OCI-LY7 (cell line): Measurements from ENCODE around the gene DENND5B. TPM values are rescaled to one million over a fixed set of nuclear protein-coding genes. Genes with fewer than 3 reads are reported as not detected.

Source experiments
- BruUV-seq: library from RNA; stranded (reverse); fragments of 400-500 nt; replicated peaks from 2 replicates; lab custom pipeline; 2021; lab: Mats Ljungman, UMichigan
- CTCF ChIA-PET: fragments of 300-600 bp; sonication (Branson Sonifier 250); formaldehyde crosslinking; loops from one replicate; lab custom pipeline; 2022; ENCODE audit warnings: antibody characterized with exemption; ENCODE audit not compliant: unreplicated experiment; lab: Charles Lee
- POLR2A ChIA-PET: fragments of 300-600 bp; sonication (Branson Sonifier 250); formaldehyde crosslinking; loops from one replicate; lab custom pipeline; 2022; ENCODE audit warnings: antibody characterized with exemption; lab: Charles Lee
- DNase-seq: peaks from one replicate; pipeline ENCODE4 v3.0.0-alpha.2; 2015; ENCODE audit warnings: low spot score
- H2AFZ ChIP-seq: fragments of 200-600 bp; sonication (generic), shearing (Covaris generic); 2 replicates; pipeline ENCODE4 v1.6.1; 2014; ENCODE audit warnings: mild to moderate bottlenecking, antibody characterized with exemption, low read length, moderate library complexity
- H3K27ac ChIP-seq: fragments of 200-600 bp; sonication (generic); 2 replicates; pipeline ENCODE4 v1.5.1; 2014; ENCODE audit warnings: mixed run types, low read depth, mild to moderate bottlenecking, moderate library complexity, low read length, inconsistent platforms; ENCODE audit not compliant: poor library complexity, severe bottlenecking
- H3K36me3 ChIP-seq: fragments of 200-600 bp; sonication (generic); 2 replicates; pipeline ENCODE4 v1.6.1; 2014; ENCODE audit warnings: mild to moderate bottlenecking, antibody characterized with exemption, low read length, moderate library complexity, mixed read lengths; ENCODE audit not compliant: insufficient read depth
- H3K4me1 ChIP-seq: fragments of 200-600 bp; sonication (generic); 2 replicates; pipeline ENCODE4 v1.5.1; 2014; ENCODE audit warnings: mild to moderate bottlenecking, low read length; ENCODE audit not compliant: insufficient read depth, poor library complexity, severe bottlenecking
- H3K4me2 ChIP-seq: fragments of 200-600 bp; sonication (generic); 2 replicates; pipeline ENCODE4 v1.6.1; 2014; ENCODE audit warnings: mild to moderate bottlenecking, low read length
- H3K4me3 ChIP-seq: fragments of 200-600 bp; sonication (generic); 2 replicates; pipeline ENCODE4 v1.5.1; 2014; ENCODE audit warnings: mild to moderate bottlenecking, low read depth, low read length; ENCODE audit not compliant: poor library complexity, severe bottlenecking
- H3K79me2 ChIP-seq: fragments of 200-600 bp; sonication (generic); 2 replicates; pipeline ENCODE4 v1.6.1; 2016; ENCODE audit warnings: low read depth, mild to moderate bottlenecking, low read length, moderate library complexity, mixed read lengths; ENCODE audit not compliant: insufficient read depth
- H3K9me2 ChIP-seq: fragments of 200-600 bp; sonication (generic); 2 replicates; pipeline ENCODE4 v1.6.1; 2016; ENCODE audit warnings: mild to moderate bottlenecking, low read length, mixed read lengths; ENCODE audit not compliant: insufficient read depth
- H3K9me3 ChIP-seq: fragments of 200-600 bp; sonication (generic); 2 replicates; pipeline ENCODE4 v1.6.1; 2014; ENCODE audit warnings: mild to moderate bottlenecking, mixed run types, low read length, mixed read lengths
- H4K20me1 ChIP-seq: fragments of 200-600 bp; sonication (generic); 2 replicates; pipeline ENCODE4 v1.6.1; 2014; ENCODE audit warnings: mild to moderate bottlenecking, antibody characterized with exemption, low read length, moderate library complexity, mixed read lengths; ENCODE audit not compliant: insufficient read depth
- CTCF ChIP-seq: fragments of 200-600 bp; sonication (generic); conservative IDR thresholded peaks from 2 replicates; pipeline ENCODE4 v1.5.1; 2014; ENCODE audit warnings: mild to moderate bottlenecking, antibody characterized with exemption, low read length, moderate library complexity, mixed read lengths
- EZH2phosphoT487 ChIP-seq: fragments of 200-600 bp; sonication (generic); IDR thresholded peaks from 2 replicates; pipeline ENCODE4 v1.6.1; 2018; ENCODE audit warnings: low read depth, borderline replicate concordance, mild to moderate bottlenecking, mixed run types, antibody characterized with exemption, low read length, moderate library complexity, mixed read lengths
- intact Hi-C: fragments of 100-400 bp; cut with micrococcal nuclease; formaldehyde crosslinking; loops from one replicate; pipeline ENCODE4 v1.10.0; 2022; ENCODE audit not compliant: unreplicated experiment
- total RNA-seq, 2 experiments: library from RNA; depleted of rRNA in 1 of 2; stranded (reverse); fragments of >200 nt in 1 of 2; shearing (Covaris generic) in 1 of 2; gene quantifications; 2 replicates each; pipeline ENCODE4 v1.2.3, GENCODE V29; 2014 to 2022

The DENND5B gene
- total RNA-seq, 2 experiments from 2014 or later, result 23.1 to 38.9 TPM

GRCh38 chr12:31588976-31589375, 2.0 kb downstream of the DENND5B start:
- peaks cover 62% of the 10 kb centered on the region for H3K4me1 ChIP-seq
- peaks cover 37% of the 10 kb centered on the region for H3K36me3 ChIP-seq
- TF ChIP-seq CTCF, result no peak
- TF ChIP-seq EZH2phosphoT487, result no peak
- H3K79me2 ChIP-seq, result peaks cover 63% of the 10 kb centered on the region
- no peak overlapping the region for H2AFZ ChIP-seq
- H3K27ac ChIP-seq, result peak overlapping the region; percentile 72
- H3K9me3 ChIP-seq, result peaks cover 23% of the 10 kb centered on the region; the same call in 1 of the 2 replicates
- ChIA-PET POLR2A (interaction anchor here (1.4 to 4.0 kb wide), 2 partner anchors 8 to 11 kb away, joined by 4 to 13 read pairs; no protein-coding TSS in a partner anchor), CTCF (no interaction called here)
- H4K20me1 ChIP-seq, result no peaks in the 10 kb centered on the region
- DNase-seq, result no peak
- no peaks in the 10 kb centered on the region for H3K9me2 ChIP-seq
- BruUV-seq, result TSS peak; percentile 59
- intact Hi-C loops, result loop anchor here (1.0 to 5.0 kb wide), 4 partner anchors 14 to 267 kb away; no protein-coding TSS in a partner anchor
- H3K4me3 ChIP-seq, result peak overlapping the region; percentile 89
- peak overlapping the region; percentile 80 for H3K4me2 ChIP-seq

- Histone ChIP-seq H3K9me3 (peaks cover 28% of the 10 kb centered on the region; the same call in 1 of the 2 replicates), H2AFZ (no peak overlapping the region), H4K20me1 (no peaks in the 10 kb centered on the region), H3K4me3 (peak overlapping the region; percentile 49), H3K4me1 (peaks cover 56% of the 10 kb centered on the region), H3K36me3 (peaks cover 47% of the 10 kb centered on the region), H3K4me2 (peak overlapping the region; percentile 80), H3K9me2 (no peaks in the 10 kb centered on the region), H3K27ac (peak overlapping the region; percentile 66), H3K79me2 (peaks cover 86% of the 10 kb centered on the region)
- peak; percentile 65 for DNase-seq
- TSS peak; percentile 27 for BruUV-seq
- ChIA-PET POLR2A (interaction anchor here (0.9 to 4.0 kb wide), 9 partner anchors 9 to 182 kb away, joined by 3 to 42 read pairs (median 3); no protein-coding TSS in a partner anchor), CTCF (no interaction called here)
- intact Hi-C loops, result loop anchor here (5.0 kb wide), 1 partner anchor 264 kb away; no protein-coding TSS in a partner anchor
- TF ChIP-seq CTCF (no peak), EZH2phosphoT487 (no peak)
These were observed 4.2 kb downstream of the DENND5B start for GRCh38 chr12:31586728-31587127.

GRCh38 chr12:31585895-31586294, 5.0 kb downstream of the DENND5B start:
- no peak overlapping the region for H2AFZ ChIP-seq

More at GRCh38 chr12:31585895-31586294, 5.0 kb downstream of the DENND5B start:
- Histone ChIP-seq H3K27ac (peak overlapping the region; percentile 66), H3K9me3 (peaks cover 28% of the 10 kb centered on the region; the same call in 1 of the 2 replicates), H3K9me2 (no peaks in the 10 kb centered on the region), H3K4me3 (peak overlapping the region; percentile 49), H4K20me1 (no peaks in the 10 kb centered on the region), H3K4me1 (peaks cover 50% of the 10 kb centered on the region), H3K36me3 (peaks cover 47% of the 10 kb centered on the region), H3K4me2 (peak overlapping the region; percentile 80), H3K79me2 (peaks cover 94% of the 10 kb centered on the region)
- no TSS peak for BruUV-seq
- no peak for DNase-seq
- POLR2A ChIA-PET, result interaction anchor here (0.9 to 4.0 kb wide), 11 partner anchors 8 to 182 kb away, joined by 3 to 42 read pairs (median 4); no protein-coding TSS in a partner anchor
- intact Hi-C loops, result loop anchor here (5.0 kb wide), 1 partner anchor 264 kb away; no protein-coding TSS in a partner anchor
- CTCF ChIA-PET, result no interaction called here
- TF ChIP-seq CTCF (no peak), EZH2phosphoT487 (no peak)
